GM12891 (cell line): ENCODE results near the gene C12orf60.
A peak's percentile ranks its signal among the peaks of the same experiment; 100 is the strongest.

Experiments
- DNase-seq: peaks from one replicate; pipeline ENCODE4 v3.0.0; 2011; ENCODE audit warnings: low spot score; ENCODE audit not compliant: insufficient read length
- FAIRE-seq: peaks from 2 replicates; lab custom pipeline; 2011; peaks lifted over from hg19 to GRCh38; lab: Jason Lieb, UNC
- PAX5 ChIP-seq: IDR thresholded peaks from 2 replicates; pipeline ENCODE4 v1.6.1; 2011; ENCODE audit warnings: low read length, moderate library complexity, mild to moderate bottlenecking; ENCODE audit not compliant: insufficient read depth, severe bottlenecking
- POLR2A ChIP-seq: IDR thresholded peaks from 2 replicates; pipeline ENCODE4 v1.6.1; 2011; ENCODE audit warnings: low read depth, low read length, control low read depth
- POLR2AphosphoS5 ChIP-seq: IDR thresholded peaks from 2 replicates; pipeline ENCODE4 v1.6.1; 2011; ENCODE audit warnings: low read depth, low read length, control low read depth
- POU2F2 ChIP-seq: IDR thresholded peaks from 2 replicates; pipeline ENCODE4 v1.6.1; 2011; ENCODE audit warnings: low read depth, mild to moderate bottlenecking, control low read depth, low read length, moderate library complexity
- SPI1 ChIP-seq: IDR thresholded peaks from 2 replicates; pipeline ENCODE4 v1.6.1; 2011; ENCODE audit warnings: low read depth, low read length, control low read depth
- TAF1 ChIP-seq: IDR thresholded peaks from 2 replicates; pipeline ENCODE4 v1.6.1; 2011; ENCODE audit warnings: low read depth, low read length, control low read depth

C12orf60 gene

GRCh38 chr12:14769466-14769968 lies 34.0 kb upstream of the C12orf60 start:
- DNase-seq, result no peak

GRCh38 chr12:14769969-14770495 lies 33.4 kb upstream of the C12orf60 start:
- FAIRE-seq, result peak; percentile 95
- peak; percentile 45 for DNase-seq
- TF ChIP-seq PAX5 (peak; percentile 42), TAF1 (peak; percentile 45; the same call in 1 of the 2 replicates), POU2F2 (peak; percentile 95), POLR2AphosphoS5 (peak; percentile 90), POLR2A (peak; percentile 93), SPI1 (0 out of 2 replicates have a peak, but pooled peaks have one; percentile 10)

More at GRCh38 chr12:14769466-14769968, 34.0 kb upstream of the C12orf60 start:
- FAIRE-seq, result no peak
- TF ChIP-seq PAX5 (no peak), POLR2AphosphoS5 (no peak)

GRCh38 chr12:14770496-14771461 lies 32.7 kb upstream of the C12orf60 start:
- DNase-seq (no peak), FAIRE-seq (peak; percentile 88)
- TF ChIP-seq POLR2AphosphoS5 (peak; percentile 99), SPI1 (no peak), PAX5 (no peak), TAF1 (peak; percentile 94), POLR2A (peak; percentile 99), POU2F2 (peak; percentile 95)

- FAIRE-seq (no peak), DNase-seq (no peak)
- TF ChIP-seq TAF1 (no peak), POLR2A (no peak), POU2F2 (no peak), PAX5 (no peak), SPI1 (no peak), POLR2AphosphoS5 (no peak)
Measured at GRCh38 chr12:14771651-14772137, 31.8 kb upstream of the C12orf60 start.

- DNase-seq, result no peak
- no peak for FAIRE-seq
- TF ChIP-seq SPI1 (no peak), PAX5 (no peak), POLR2A (no peak), POU2F2 (no peak), POLR2AphosphoS5 (no peak)
Measured at GRCh38 chr12:14772946-14773345, 30.5 kb upstream of the C12orf60 start.

GRCh38 chr12:14773685-14774073 lies 29.8 kb upstream of the C12orf60 start:
- no peak for DNase-seq
- no peak; the same call in 1 of the 2 replicates for TF ChIP-seq POLR2A
- no peak for TF ChIP-seq POLR2AphosphoS5
- no peak for TF ChIP-seq PAX5
- no peak for TF ChIP-seq POU2F2
- no peak for TF ChIP-seq SPI1
- TF ChIP-seq TAF1, result no peak
- peak; percentile 58 for FAIRE-seq

GRCh38 chr12:14774074-14774905 lies 29.2 kb upstream of the C12orf60 start:
- FAIRE-seq (peak; percentile 80), DNase-seq (peak; percentile 53)
- TF ChIP-seq POLR2A, result peak; percentile 87
- TF ChIP-seq PAX5, result peak; percentile 43
- TF ChIP-seq POU2F2, result peak; percentile 100
- TF ChIP-seq SPI1, result no peak
- peak; percentile 66 for TF ChIP-seq TAF1
- peak; percentile 87; the same call in 1 of the 2 replicates for TF ChIP-seq POLR2AphosphoS5

- peak; percentile 55 for FAIRE-seq
- TF ChIP-seq SPI1 (no peak), TAF1 (no peak), POU2F2 (no peak), POLR2AphosphoS5 (no peak), POLR2A (no peak), PAX5 (no peak)
- DNase-seq, result no peak
Measured at GRCh38 chr12:14774906-14775635, 28.4 kb upstream of the C12orf60 start.
